ENCODE data around the gene CITED2.

Gene CITED2

DNA sequence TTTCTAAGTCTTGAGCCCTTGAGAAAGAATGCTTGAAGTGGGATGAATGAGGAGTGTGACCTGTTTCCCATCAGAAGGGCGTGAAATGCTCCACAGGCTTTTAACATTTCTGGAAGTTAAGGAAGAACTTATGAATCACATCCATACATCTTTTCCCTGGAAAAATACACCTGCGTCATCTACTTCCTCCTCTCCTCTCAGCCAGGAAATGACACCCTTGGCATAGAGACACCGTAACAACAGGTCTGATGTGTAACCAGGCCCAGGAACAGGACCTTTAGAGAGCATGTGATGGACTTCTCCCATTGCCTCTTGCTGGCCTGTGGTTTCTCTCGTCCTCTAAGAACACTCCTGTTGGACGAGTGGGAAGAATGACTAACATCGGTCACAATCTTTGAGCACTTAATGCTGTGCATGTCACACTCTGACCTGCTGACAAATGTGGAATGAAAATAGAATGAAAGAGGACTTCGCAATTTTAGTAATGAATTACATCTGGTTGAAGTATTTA is 28.5 kb upstream of the CITED2 start:
- Histone ChIP-seq H3K9me3 (ENCODE audit: insufficient read depth, low read depth, low read length) (no peaks in the 10 kb centered on the region), H4K20me1 (ENCODE audit: insufficient read depth, low read length, poor library complexity, severe bottlenecking) (no peaks in the 10 kb centered on the region), H2AFZ (ENCODE audit: low read length) (no peak overlapping the region), H3K9ac (ENCODE audit: low read depth, low read length, poor library complexity, severe bottlenecking) (no peak overlapping the region), H3F3A (ENCODE audit: low read depth) (no peaks in the 10 kb centered on the region), H3K4me1 (ENCODE audit: insufficient read depth, low read length, poor library complexity, severe bottlenecking) (no peaks in the 10 kb centered on the region), H3K4me3 (ENCODE audit: low read length, poor library complexity, severe bottlenecking) (no peak overlapping the region), H3K27me3 (ENCODE audit: insufficient read depth, low read length, poor library complexity, severe bottlenecking) (no peaks in the 10 kb centered on the region), H3K36me3 (ENCODE audit: insufficient read depth, low read length) (no peaks in the 10 kb centered on the region), H3K4me2 (ENCODE audit: low read depth, low read length, poor library complexity, severe bottlenecking) (no peak overlapping the region), H3K79me2 (ENCODE audit: insufficient read depth, low read length) (no peaks in the 10 kb centered on the region), H3K9me2 (replicated peaks; ENCODE audit: low read depth, low read length) (no peaks in the 10 kb centered on the region)
- TF ChIP-seq EZH2phosphoT487 (IDR thresholded peaks at IDR 0.05; ENCODE audit: borderline replicate concordance) (no peak), CTCF (conservative IDR thresholded peaks at IDR 0.05; ENCODE audit: low read length) (no peak)

DNA sequence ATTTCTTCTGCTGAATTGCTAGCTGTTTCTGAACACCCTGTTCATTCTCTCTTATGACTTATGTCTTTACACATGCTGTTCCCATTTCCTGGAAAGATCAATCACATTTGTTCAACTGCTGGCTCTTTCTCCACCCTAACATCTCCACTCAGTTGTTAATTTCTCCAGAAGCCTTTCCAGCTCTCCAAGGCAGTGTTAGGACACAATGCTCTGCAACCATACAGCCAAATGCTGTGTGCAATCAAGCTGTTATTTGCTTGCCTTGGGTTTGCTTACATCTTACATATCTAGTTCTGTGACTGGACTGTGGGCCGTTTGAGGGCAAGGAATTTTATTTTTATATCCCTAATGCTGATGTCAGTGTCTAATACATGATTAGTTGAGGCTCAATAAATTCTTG is 24.2 kb upstream of the CITED2 start:
- H3K9me3 ChIP-seq (ENCODE audit: insufficient read depth, low read depth, low read length), result no peaks in the 10 kb centered on the region
- no peaks in the 10 kb centered on the region for H3K27me3 ChIP-seq (ENCODE audit: insufficient read depth, low read length, poor library complexity, severe bottlenecking)
- no peak overlapping the region for H2AFZ ChIP-seq (ENCODE audit: low read length)
- H3F3A ChIP-seq (ENCODE audit: low read depth), result no peaks in the 10 kb centered on the region
- no peaks in the 10 kb centered on the region for H4K20me1 ChIP-seq (ENCODE audit: insufficient read depth, low read length, poor library complexity, severe bottlenecking)
- H3K4me2 ChIP-seq (ENCODE audit: low read depth, low read length, poor library complexity, severe bottlenecking), result no peak overlapping the region
- no peak overlapping the region for H3K9ac ChIP-seq (ENCODE audit: low read depth, low read length, poor library complexity, severe bottlenecking)
- H3K9me2 ChIP-seq (replicated peaks; ENCODE audit: low read depth, low read length), result no peaks in the 10 kb centered on the region
- no peak overlapping the region for H3K4me3 ChIP-seq (ENCODE audit: low read length, poor library complexity, severe bottlenecking)
- no peaks in the 10 kb centered on the region for H3K79me2 ChIP-seq (ENCODE audit: insufficient read depth, low read length)
- TF ChIP-seq CTCF (conservative IDR thresholded peaks at IDR 0.05; ENCODE audit: low read length) (no peak), EZH2phosphoT487 (IDR thresholded peaks at IDR 0.05; ENCODE audit: borderline replicate concordance) (no peak)
- no peaks in the 10 kb centered on the region for H3K4me1 ChIP-seq (ENCODE audit: insufficient read depth, low read length, poor library complexity, severe bottlenecking)
- no peaks in the 10 kb centered on the region for H3K36me3 ChIP-seq (ENCODE audit: insufficient read depth, low read length)

GRCh38 chr6:139395891-139396301 is 21.4 kb upstream of the CITED2 start:
- H3K4me3 ChIP-seq (ENCODE audit: low read length, poor library complexity, severe bottlenecking), result no peak overlapping the region
- H3K36me3 ChIP-seq (ENCODE audit: insufficient read depth, low read length), result no peaks in the 10 kb centered on the region
- H3F3A ChIP-seq (ENCODE audit: low read depth), result no peaks in the 10 kb centered on the region
- H3K27me3 ChIP-seq (ENCODE audit: insufficient read depth, low read length, poor library complexity, severe bottlenecking), result no peaks in the 10 kb centered on the region
- no peaks in the 10 kb centered on the region for H3K4me1 ChIP-seq (ENCODE audit: insufficient read depth, low read length, poor library complexity, severe bottlenecking)
- no peak overlapping the region for H3K4me2 ChIP-seq (ENCODE audit: low read depth, low read length, poor library complexity, severe bottlenecking)
- H3K79me2 ChIP-seq (ENCODE audit: insufficient read depth, low read length), result no peaks in the 10 kb centered on the region
- H3K9ac ChIP-seq (ENCODE audit: low read depth, low read length, poor library complexity, severe bottlenecking), result no peak overlapping the region
- TF ChIP-seq CTCF (conservative IDR thresholded peaks at IDR 0.05; ENCODE audit: low read length) (no peak), EZH2phosphoT487 (IDR thresholded peaks at IDR 0.05; ENCODE audit: borderline replicate concordance) (no peak)
- no peaks in the 10 kb centered on the region for H3K9me2 ChIP-seq (replicated peaks; ENCODE audit: low read depth, low read length)
- H3K9me3 ChIP-seq (ENCODE audit: insufficient read depth, low read depth, low read length), result no peaks in the 10 kb centered on the region
- no peak overlapping the region for H2AFZ ChIP-seq (ENCODE audit: low read length)
- H4K20me1 ChIP-seq (ENCODE audit: insufficient read depth, low read length, poor library complexity, severe bottlenecking), result no peaks in the 10 kb centered on the region

Data from Loucy (cell line).